HepG2 (cell line): ENCODE data around the gene YIPF2. TPM values are rescaled to one million over a fixed set of nuclear protein-coding genes. Genes with fewer than 3 reads are reported as not detected.
"Not testable (repeated sequence)": the region's sequence is repeated elsewhere in the genome, so short reads cannot be mapped to it uniquely, and the experiment has no call there.

Source experiments
- ATAC-seq: fragments of 200-7000 bp; cut with Tn5 transposase; 3 replicates; pipeline ENCODE4 v1.9.1; 2020; ENCODE audit warnings: mild to moderate bottlenecking, moderate library complexity
- BruUV-seq: library from RNA; stranded (reverse); fragments of 400-500 nt; replicated peaks from 2 replicates; lab custom pipeline; 2021; lab: Mats Ljungman, UMichigan
- CTCF ChIA-PET: fragments of 300-600 bp; formaldehyde crosslinking; extraction: SDS; loops from one replicate; lab custom pipeline; 2021; ENCODE audit warnings: low total read pairs, inconsistent platforms, low intra/inter-chr PET ratio; lab: Yijun Ruan, JAX
- POLR2A ChIA-PET: fragments of 350-600 bp; sonication (Branson Sonifier 250); formaldehyde crosslinking; loops from one replicate; lab custom pipeline; 2020; ENCODE audit warnings: antibody characterized with exemption, inconsistent platforms; lab: Yijun Ruan, JAX
- DNase-seq: peaks from one replicate; pipeline ENCODE4 v3.0.0-alpha.2; 2015; ENCODE audit warnings: low spot score
- FAIRE-seq: peaks from 3 replicates; lab custom pipeline; 2011; peaks lifted over from hg19 to GRCh38; lab: Jason Lieb, UNC
- H2AFZ ChIP-seq: one replicate; pipeline ENCODE4 v1.6.1; 2011; ENCODE audit warnings: low read length, inconsistent platforms
- H3K27ac ChIP-seq: fragments of 300-600 bp; 3 replicates; pipeline ENCODE4 v1.8.0; 2011; ENCODE audit warnings: mixed run types, mild to moderate bottlenecking, mixed read lengths, low read length, inconsistent platforms; ENCODE audit not compliant: insufficient read depth; ENCODE audit errors: extremely low read length
- H3K27me3 ChIP-seq, 2 experiments: fragments of 200-600 bp in 1 of 2; 2 replicates in 1 of 2; 3 replicates in 1 of 2; pipeline versions ENCODE4 v1.6.0 to v1.8.0; 2011; ENCODE audit warnings: low read length in 2 of 2, mild to moderate bottlenecking in 2 of 2, moderate library complexity in 2 of 2, inconsistent platforms in 1 of 2; ENCODE audit not compliant: insufficient read depth in 2 of 2, control insufficient read depth in 1 of 2
- H3K36me3 ChIP-seq, 2 experiments: fragments of 200-600 bp in 1 of 2; replicated peaks in 1 of 2; 2 replicates in 1 of 2; 3 replicates in 1 of 2; pipeline versions ENCODE4 v1.5.1 to v1.8.0; 2011; ENCODE audit warnings: low read length in 2 of 2, inconsistent platforms in 1 of 2; ENCODE audit not compliant: insufficient read depth in 2 of 2, control insufficient read depth in 1 of 2
- H3K4me1 ChIP-seq: 2 replicates; pipeline ENCODE4 v1.5.1; 2012; ENCODE audit warnings: low read length, inconsistent platforms; ENCODE audit not compliant: insufficient read depth
- H3K4me2 ChIP-seq: 2 replicates; pipeline ENCODE4 v1.6.0; 2011; ENCODE audit warnings: low read depth, low read length, inconsistent platforms
- H3K4me3 ChIP-seq, 3 experiments: fragments of 200-600 bp in 1 of 3; sonication (generic), shearing (Covaris generic) in 1 of 3; replicated peaks in 1 of 3; 2 replicates each; pipeline ENCODE4 v1.5.1; 2011 to 2016; ENCODE audit warnings: low read length in 3 of 3, inconsistent platforms in 2 of 3, low read depth in 2 of 3, mild to moderate bottlenecking in 2 of 3, control low read depth in 1 of 3, mixed read lengths in 1 of 3; ENCODE audit not compliant: insufficient read depth in 1 of 3
- H3K79me2 ChIP-seq: one replicate; pipeline ENCODE4 v1.6.1; 2011; ENCODE audit warnings: low read length, inconsistent platforms; ENCODE audit not compliant: insufficient read depth
- H3K9ac ChIP-seq: 2 replicates; pipeline ENCODE4 v1.6.0; 2011; ENCODE audit warnings: mild to moderate bottlenecking, low read depth, low read length, inconsistent platforms; ENCODE audit not compliant: insufficient read depth
- H3K9me3 ChIP-seq: 2 replicates; pipeline ENCODE4 v1.5.1; 2012; ENCODE audit warnings: mild to moderate bottlenecking, low read length
- H4K20me1 ChIP-seq: 2 replicates; pipeline ENCODE4 v1.6.0; 2011; ENCODE audit warnings: inconsistent platforms, mild to moderate bottlenecking, low read length, moderate library complexity; ENCODE audit not compliant: insufficient read depth
- CEBPG ChIP-seq: IDR thresholded peaks from 2 replicates; pipeline ENCODE4 v1.6.1; 2016
- TEAD3 ChIP-seq: optimal IDR thresholded peaks from 2 replicates; pipeline ENCODE3; 2016; ENCODE audit warnings: borderline replicate concordance
- THAP11 ChIP-seq: IDR thresholded peaks from 2 replicates; pipeline ENCODE4 v1.6.1; 2016; ENCODE audit warnings: missing biosample characterization, missing genetic modification reagents
- ZBTB33 ChIP-seq: sonication (generic); formaldehyde crosslinking; IDR thresholded peaks from 2 replicates; pipeline ENCODE4 v1.4.0; 2020; ENCODE audit warnings: missing genetic modification reagents
- ZMYM3 ChIP-seq: sonication (generic); formaldehyde crosslinking; IDR thresholded peaks from 2 replicates; pipeline ENCODE4 v1.5.1; 2020; ENCODE audit warnings: mild to moderate bottlenecking, missing genetic modification reagents
- ZNF121 ChIP-seq: sonication (generic); formaldehyde crosslinking; IDR thresholded peaks from 2 replicates; pipeline ENCODE4 v1.5.0; 2020; ENCODE audit warnings: mild to moderate bottlenecking, missing genetic modification reagents
- ZNF256 ChIP-seq: sonication (generic); formaldehyde crosslinking; conservative IDR thresholded peaks from 2 replicates; pipeline ENCODE4 v1.4.0; 2020; ENCODE audit warnings: missing genetic modification reagents
- ZNF34 ChIP-seq: sonication (generic); formaldehyde crosslinking; IDR thresholded peaks from 2 replicates; pipeline ENCODE4 v1.4.0; 2020; ENCODE audit warnings: mild to moderate bottlenecking, missing genetic modification reagents, borderline replicate concordance
- ZNF460 ChIP-seq: sonication (generic); formaldehyde crosslinking; IDR thresholded peaks from 2 replicates; pipeline ENCODE4 v1.5.1; 2020; ENCODE audit warnings: missing genetic modification reagents, mild to moderate bottlenecking, borderline replicate concordance
- ZNF770 ChIP-seq: sonication (generic); formaldehyde crosslinking; IDR thresholded peaks from 2 replicates; pipeline ENCODE4 v1.5.0; 2020; ENCODE audit warnings: mild to moderate bottlenecking, missing genetic modification reagents
- whole genome bisulfite sequencing: methylation state at CpG from one replicate; pipeline ENCODE4 v1.1.6; 2017; ENCODE audit warnings: low lambda C conversion rate; 5-methylcytosine and 5-hydroxymethylcytosine counted together
- in situ Hi-C: cut with HindIII; loops from 2 replicates; pipeline ENCODE4 v1.10.0; 2017; ENCODE audit warnings: low pct_unique_long_range_greater_than_20kb; ENCODE audit not compliant: extremely low pct_ligation_motif_present
- intact Hi-C: fragments of 100-400 bp; cut with micrococcal nuclease; formaldehyde crosslinking; loops from one replicate; pipeline ENCODE4 v1.10.0; 2022; ENCODE audit not compliant: unreplicated experiment
- polyA plus RNA-seq, 8 experiments: library from polyadenylated mRNA; depleted of rRNA in 3 of 8; stranded (reverse) in 7 of 8; unstranded in 1 of 8; fragments of >200 nt; fragmentation: Illumina TruSeq in 4 of 8; extraction: Trizol in 4 of 8; gene quantifications; 2 replicates each; pipeline versions ENCODE4 v1.2.1 to v1.2.3, GENCODE V29; 2011 to 2016; ENCODE audit warnings: low read depth in 4 of 8, missing spikeins in 1 of 8, mixed read lengths in 1 of 8; ENCODE audit not compliant: insufficient read depth in 1 of 8
- total RNA-seq, 5 experiments: library from RNA; depleted of rRNA; stranded (reverse); fragments of >200 nt; fragmentation: Illumina TruSeq; extraction: Trizol; gene quantifications; 2 replicates each; pipeline ENCODE4 v1.2.3, GENCODE V29; 2016; ENCODE audit warnings: low read depth in 1 of 5
- TF ChIP-seq, protein P1 (sequence below): sonication (generic); formaldehyde crosslinking; conservative IDR thresholded peaks from 2 replicates; pipeline ENCODE4 v1.4.0; 2020; ENCODE audit warnings: missing genetic modification reagents

Gene YIPF2
- total and polyA plus RNA-seq, 2 of the 13 experiments (the other 11 are each of a cell fraction or from before 2014, with no cell fraction given), result 37.3 to 53.2 TPM

DNA sequence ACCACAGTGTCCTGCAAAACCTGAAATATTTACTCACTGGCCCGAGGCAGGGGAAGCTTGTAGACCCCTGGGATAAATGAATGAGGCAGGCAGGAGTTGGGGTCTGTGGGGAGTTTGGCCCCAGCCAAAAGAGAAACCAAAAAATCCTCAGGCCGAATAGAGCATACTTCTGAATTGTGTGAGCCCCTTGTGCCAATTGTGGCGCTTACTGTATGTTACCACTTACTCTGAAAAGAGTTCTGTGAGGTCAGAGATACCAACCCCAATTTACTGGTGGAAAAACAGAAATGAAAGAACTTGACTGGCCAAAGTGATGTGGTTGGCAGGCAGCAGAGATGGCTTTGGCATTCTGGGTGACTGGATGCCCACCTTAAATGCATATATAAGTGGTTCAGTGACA is 50.2 kb downstream of the YIPF2 start:
- in situ Hi-C loops, result no loop called here
- H3K27me3 ChIP-seq, result no peaks in the 10 kb centered on the region
- peaks cover 82% of the 10 kb centered on the region for H3K79me2 ChIP-seq
- TSS peak; percentile 29 for BruUV-seq
- no peak for FAIRE-seq
- ATAC-seq, result no peak
- no peak overlapping the region for H3K4me3 ChIP-seq
- H2AFZ ChIP-seq, result no peak overlapping the region
- H3K36me3 ChIP-seq, result peaks cover 4 to 8% of the 10 kb centered on the region in 2 experiments; a peak in 2 of 5 replicates
- H3K4me2 ChIP-seq, result peak overlapping the region; percentile 29; the same call in 1 of the 2 replicates
- CTCF ChIA-PET, result no interaction called here
- POLR2A ChIA-PET, result interaction anchor here (1.2 kb wide), 1 partner anchor 42 kb away, joined by 5 read pairs; the partner anchor contains the start of gene TMED1
- 0 out of 2 replicates have a peak, but pooled peaks cover 2% of the 10 kb centered on the region for H4K20me1 ChIP-seq
- peak overlapping the region; percentile 70 for H3K27ac ChIP-seq
- H3K9ac ChIP-seq, result 0 out of 2 replicates have a peak overlapping the region, but pooled peaks have one; percentile 0
- DNase-seq, result no peak
- intact Hi-C loops, result loop anchor here (10.0 kb wide), 1 partner anchor 47 kb away; the partner anchor contains the start of genes TIMM29 and YIPF2
- WGBS, result 92% methylated on average over 3 of the region's 3 CpGs
- no peaks in the 10 kb centered on the region for H3K9me3 ChIP-seq
- TF ChIP-seq ZNF34 (CRISPR knock-in tag) (0 out of 2 replicates have a peak, but pooled peaks have one; percentile 17), ZNF256 (CRISPR knock-in tag) (no peak)
- TF ChIP-seq, protein P1, sequence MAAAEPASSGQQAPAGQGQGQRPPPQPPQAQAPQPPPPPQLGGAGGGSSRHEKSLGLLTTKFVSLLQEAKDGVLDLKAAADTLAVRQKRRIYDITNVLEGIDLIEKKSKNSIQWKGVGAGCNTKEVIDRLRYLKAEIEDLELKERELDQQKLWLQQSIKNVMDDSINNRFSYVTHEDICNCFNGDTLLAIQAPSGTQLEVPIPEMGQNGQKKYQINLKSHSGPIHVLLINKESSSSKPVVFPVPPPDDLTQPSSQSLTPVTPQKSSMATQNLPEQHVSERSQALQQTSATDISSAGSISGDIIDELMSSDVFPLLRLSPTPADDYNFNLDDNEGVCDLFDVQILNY (CRISPR knock-in tag), result no peak
- TF ChIP-seq, all 625 proteins: peak for 1
- H3K4me1 ChIP-seq, result peaks cover 80% of the 10 kb centered on the region

GRCh38 chr19:10877608-10878007 is 50.8 kb downstream of the YIPF2 start:
- H2AFZ ChIP-seq, result not testable (repeated sequence)
- peak; percentile 59; the same call in 1 of the 2 replicates for TF ChIP-seq CEBPG
- 0 out of 2 replicates have a peak, but pooled peaks have one; percentile 41 for TF ChIP-seq ZBTB33 (CRISPR knock-in tag)
- peak; percentile 90 for TF ChIP-seq ZNF770 (CRISPR knock-in tag)
- TF ChIP-seq TEAD3 (CRISPR knock-in tag), result peak; percentile 66
- TF ChIP-seq ZNF460 (CRISPR knock-in tag), result peak; percentile 88
- TF ChIP-seq ZMYM3 (CRISPR knock-in tag), result 0 out of 2 replicates have a peak, but pooled peaks have one; percentile 15
- peak; percentile 49; the same call in 1 of the 2 replicates for TF ChIP-seq THAP11 (CRISPR knock-in tag)
- peak; percentile 88; the same call in 1 of the 2 replicates for TF ChIP-seq ZNF121 (CRISPR knock-in tag)

More at GRCh38 chr19:10877608-10878007, 50.8 kb downstream of the YIPF2 start:
- Histone ChIP-seq H3K79me2 (peaks cover 82% of the 10 kb centered on the region), H3K4me1 (peaks cover 87% of the 10 kb centered on the region), H3K27ac (peak overlapping the region; percentile 70)
- H3K4me3 ChIP-seq, H3K9ac ChIP-seq, H3K36me3 ChIP-seq, H3K27me3 ChIP-seq, in situ Hi-C loops, H3K4me2 ChIP-seq, H4K20me1 ChIP-seq, ATAC-seq, DNase-seq, BruUV-seq, CTCF ChIA-PET, FAIRE-seq, H3K9me3 ChIP-seq: not testable (repeated sequence)
- WGBS, result 90% methylated on average over 9 of the region's 9 CpGs
- POLR2A ChIA-PET, result interaction anchor here (1.2 kb wide), 1 partner anchor 42 kb away, joined by 5 read pairs; the partner anchor contains the start of gene TMED1
- intact Hi-C loops, result loop anchor here (10.0 kb wide), 1 partner anchor 47 kb away; the partner anchor contains the start of genes TIMM29 and YIPF2
